Vagina (tissue), 2 donors: ENCODE data around the gene AKAP6.

Source experiments
- POLR2A ChIP-seq, 2 donors: fragments of 450-650 bp; IDR thresholded peaks; one replicate each; pipeline ENCODE4 v1.6.1; 2017; ENCODE audit warnings: antibody characterized with exemption in 2 of 2, mild to moderate bottlenecking in 2 of 2, moderate library complexity in 2 of 2
- POLR2AphosphoS5 ChIP-seq, 2 donors: sonication (generic); formaldehyde crosslinking; IDR thresholded peaks; one replicate each; pipeline ENCODE4 v1.9.0; 2017; ENCODE audit warnings: antibody characterized with exemption in 2 of 2, mild to moderate bottlenecking in 2 of 2, low read depth in 1 of 2; ENCODE audit not compliant: insufficient read depth in 1 of 2
- TF ChIP-seq, protein P1 (sequence below), 3 experiments: fragments of 450-650 bp in 2 of 3; fragments of 200-600 bp in 1 of 3; sonication (generic) in 1 of 3; IDR thresholded peaks; one replicate each; pipeline ENCODE4 v1.5.1; 2017 to 2019; ENCODE audit warnings: antibody characterized with exemption in 3 of 3, mild to moderate bottlenecking in 2 of 3, moderate library complexity in 2 of 3

GRCh38 chr14:32724867-32725471 is 395.9 kb downstream of the AKAP6 start:
- TF ChIP-seq POLR2AphosphoS5 (IDR thresholded peaks at IDR 0.05; ENCODE audit: insufficient read depth in 1 of 2, low read depth in 1 of 2) (no peak), POLR2A (IDR thresholded peaks at IDR 0.05) (no peak)
- TF ChIP-seq, protein P1, sequence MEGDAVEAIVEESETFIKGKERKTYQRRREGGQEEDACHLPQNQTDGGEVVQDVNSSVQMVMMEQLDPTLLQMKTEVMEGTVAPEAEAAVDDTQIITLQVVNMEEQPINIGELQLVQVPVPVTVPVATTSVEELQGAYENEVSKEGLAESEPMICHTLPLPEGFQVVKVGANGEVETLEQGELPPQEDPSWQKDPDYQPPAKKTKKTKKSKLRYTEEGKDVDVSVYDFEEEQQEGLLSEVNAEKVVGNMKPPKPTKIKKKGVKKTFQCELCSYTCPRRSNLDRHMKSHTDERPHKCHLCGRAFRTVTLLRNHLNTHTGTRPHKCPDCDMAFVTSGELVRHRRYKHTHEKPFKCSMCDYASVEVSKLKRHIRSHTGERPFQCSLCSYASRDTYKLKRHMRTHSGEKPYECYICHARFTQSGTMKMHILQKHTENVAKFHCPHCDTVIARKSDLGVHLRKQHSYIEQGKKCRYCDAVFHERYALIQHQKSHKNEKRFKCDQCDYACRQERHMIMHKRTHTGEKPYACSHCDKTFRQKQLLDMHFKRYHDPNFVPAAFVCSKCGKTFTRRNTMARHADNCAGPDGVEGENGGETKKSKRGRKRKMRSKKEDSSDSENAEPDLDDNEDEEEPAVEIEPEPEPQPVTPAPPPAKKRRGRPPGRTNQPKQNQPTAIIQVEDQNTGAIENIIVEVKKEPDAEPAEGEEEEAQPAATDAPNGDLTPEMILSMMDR (IDR thresholded peaks at IDR 0.05) = no peak
